Sigmoid colon (tissue), 4 donors: ENCODE measurements around the gene BCL7A.

Source experiments
- EP300 ChIP-seq, 4 donors: sonication (generic); formaldehyde crosslinking; IDR thresholded peaks; one replicate each; pipeline ENCODE4 v1.6.1; 2017; ENCODE audit warnings: antibody characterized with exemption in 4 of 4
- POLR2A ChIP-seq, 2 donors: fragments of 450-650 bp; IDR thresholded peaks; one replicate each; pipeline ENCODE4 v1.6.1; 2016; ENCODE audit warnings: antibody characterized with exemption in 2 of 2, mild to moderate bottlenecking in 2 of 2, moderate library complexity in 2 of 2
- POLR2AphosphoS5 ChIP-seq, 4 donors: sonication (generic); formaldehyde crosslinking; IDR thresholded peaks; one replicate each; pipeline ENCODE4 v1.6.1; 2017; ENCODE audit warnings: antibody characterized with exemption in 4 of 4
- TF ChIP-seq, protein P1 (sequence below), 4 experiments: fragments of 450-650 bp in 3 of 4; fragments of 200-600 bp in 1 of 4; IDR thresholded peaks; one replicate each; pipeline ENCODE4 v1.5.1; 2016 to 2019; ENCODE audit warnings: antibody characterized with exemption in 4 of 4, mild to moderate bottlenecking in 3 of 4, moderate library complexity in 2 of 4

DNA sequence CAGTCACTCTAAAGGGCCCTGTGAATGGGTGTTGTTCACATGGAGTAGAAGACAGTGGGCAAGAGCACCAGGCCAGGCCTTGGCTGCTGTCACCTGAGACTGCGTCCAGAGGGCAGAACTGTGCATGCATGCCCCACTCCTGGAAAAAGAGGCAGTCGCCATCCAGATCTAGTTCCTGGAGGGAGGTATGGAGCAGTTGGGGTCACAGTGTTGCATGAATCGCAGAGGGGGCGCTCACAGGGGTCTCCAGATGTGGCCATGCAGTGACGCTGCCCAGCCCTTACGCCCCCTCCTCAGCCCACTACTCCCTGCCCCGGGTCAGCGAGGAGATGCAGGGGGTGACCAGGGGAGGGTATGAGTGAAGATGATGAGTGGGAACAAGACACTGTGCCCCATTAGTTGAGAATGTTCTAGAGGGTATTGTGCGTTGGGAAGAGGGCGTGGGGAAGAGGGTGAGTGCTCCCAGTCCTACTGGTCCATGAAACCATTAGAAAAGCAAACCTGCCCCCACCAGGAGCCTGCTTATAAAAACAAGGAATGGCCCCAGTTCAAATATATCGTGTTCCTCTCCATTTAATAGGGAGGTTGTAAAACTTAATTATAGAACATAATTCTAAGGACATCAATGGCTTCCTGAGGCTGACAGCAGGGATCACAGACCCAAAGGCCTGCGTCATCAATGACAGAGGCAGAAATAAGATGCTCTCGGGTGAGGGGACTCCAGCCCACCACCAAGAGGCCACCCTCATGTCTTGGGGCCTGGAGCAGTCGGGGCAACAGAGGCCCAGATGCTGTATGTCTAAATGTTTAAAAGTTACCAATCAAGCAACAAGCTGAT is 32.2 kb upstream of the BCL7A start:
- TF ChIP-seq, protein P1, sequence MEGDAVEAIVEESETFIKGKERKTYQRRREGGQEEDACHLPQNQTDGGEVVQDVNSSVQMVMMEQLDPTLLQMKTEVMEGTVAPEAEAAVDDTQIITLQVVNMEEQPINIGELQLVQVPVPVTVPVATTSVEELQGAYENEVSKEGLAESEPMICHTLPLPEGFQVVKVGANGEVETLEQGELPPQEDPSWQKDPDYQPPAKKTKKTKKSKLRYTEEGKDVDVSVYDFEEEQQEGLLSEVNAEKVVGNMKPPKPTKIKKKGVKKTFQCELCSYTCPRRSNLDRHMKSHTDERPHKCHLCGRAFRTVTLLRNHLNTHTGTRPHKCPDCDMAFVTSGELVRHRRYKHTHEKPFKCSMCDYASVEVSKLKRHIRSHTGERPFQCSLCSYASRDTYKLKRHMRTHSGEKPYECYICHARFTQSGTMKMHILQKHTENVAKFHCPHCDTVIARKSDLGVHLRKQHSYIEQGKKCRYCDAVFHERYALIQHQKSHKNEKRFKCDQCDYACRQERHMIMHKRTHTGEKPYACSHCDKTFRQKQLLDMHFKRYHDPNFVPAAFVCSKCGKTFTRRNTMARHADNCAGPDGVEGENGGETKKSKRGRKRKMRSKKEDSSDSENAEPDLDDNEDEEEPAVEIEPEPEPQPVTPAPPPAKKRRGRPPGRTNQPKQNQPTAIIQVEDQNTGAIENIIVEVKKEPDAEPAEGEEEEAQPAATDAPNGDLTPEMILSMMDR (IDR thresholded peaks at IDR 0.05): no peak
- TF ChIP-seq POLR2A (IDR thresholded peaks at IDR 0.05) (no peak), POLR2AphosphoS5 (IDR thresholded peaks at IDR 0.05) (no peak), EP300 (IDR thresholded peaks at IDR 0.05) (no peak)
